Measurements from ENCODE around the gene ARID4A. TPM values are rescaled to one million over a fixed set of nuclear protein-coding genes. Genes with fewer than 3 reads are reported as not detected.

The ARID4A gene
- total RNA-seq, 1 experiment from 2014 or later, result 12.5 TPM

- TF ChIP-seq, protein P1, sequence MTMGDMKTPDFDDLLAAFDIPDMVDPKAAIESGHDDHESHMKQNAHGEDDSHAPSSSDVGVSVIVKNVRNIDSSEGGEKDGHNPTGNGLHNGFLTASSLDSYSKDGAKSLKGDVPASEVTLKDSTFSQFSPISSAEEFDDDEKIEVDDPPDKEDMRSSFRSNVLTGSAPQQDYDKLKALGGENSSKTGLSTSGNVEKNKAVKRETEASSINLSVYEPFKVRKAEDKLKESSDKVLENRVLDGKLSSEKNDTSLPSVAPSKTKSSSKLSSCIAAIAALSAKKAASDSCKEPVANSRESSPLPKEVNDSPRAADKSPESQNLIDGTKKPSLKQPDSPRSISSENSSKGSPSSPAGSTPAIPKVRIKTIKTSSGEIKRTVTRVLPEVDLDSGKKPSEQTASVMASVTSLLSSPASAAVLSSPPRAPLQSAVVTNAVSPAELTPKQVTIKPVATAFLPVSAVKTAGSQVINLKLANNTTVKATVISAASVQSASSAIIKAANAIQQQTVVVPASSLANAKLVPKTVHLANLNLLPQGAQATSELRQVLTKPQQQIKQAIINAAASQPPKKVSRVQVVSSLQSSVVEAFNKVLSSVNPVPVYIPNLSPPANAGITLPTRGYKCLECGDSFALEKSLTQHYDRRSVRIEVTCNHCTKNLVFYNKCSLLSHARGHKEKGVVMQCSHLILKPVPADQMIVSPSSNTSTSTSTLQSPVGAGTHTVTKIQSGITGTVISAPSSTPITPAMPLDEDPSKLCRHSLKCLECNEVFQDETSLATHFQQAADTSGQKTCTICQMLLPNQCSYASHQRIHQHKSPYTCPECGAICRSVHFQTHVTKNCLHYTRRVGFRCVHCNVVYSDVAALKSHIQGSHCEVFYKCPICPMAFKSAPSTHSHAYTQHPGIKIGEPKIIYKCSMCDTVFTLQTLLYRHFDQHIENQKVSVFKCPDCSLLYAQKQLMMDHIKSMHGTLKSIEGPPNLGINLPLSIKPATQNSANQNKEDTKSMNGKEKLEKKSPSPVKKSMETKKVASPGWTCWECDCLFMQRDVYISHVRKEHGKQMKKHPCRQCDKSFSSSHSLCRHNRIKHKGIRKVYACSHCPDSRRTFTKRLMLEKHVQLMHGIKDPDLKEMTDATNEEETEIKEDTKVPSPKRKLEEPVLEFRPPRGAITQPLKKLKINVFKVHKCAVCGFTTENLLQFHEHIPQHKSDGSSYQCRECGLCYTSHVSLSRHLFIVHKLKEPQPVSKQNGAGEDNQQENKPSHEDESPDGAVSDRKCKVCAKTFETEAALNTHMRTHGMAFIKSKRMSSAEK (CRISPR knock-in tag; IDR thresholded peaks at IDR 0.05; ENCODE audit: borderline replicate concordance), result no peak
- TF ChIP-seq SMAD3 (CRISPR knock-in tag; IDR thresholded peaks at IDR 0.05; ENCODE audit: borderline replicate concordance), result no peak
These were observed 1.6 kb upstream of the ARID4A start (continued) for GRCh38 chr14:58296726-58297125.

DNA sequence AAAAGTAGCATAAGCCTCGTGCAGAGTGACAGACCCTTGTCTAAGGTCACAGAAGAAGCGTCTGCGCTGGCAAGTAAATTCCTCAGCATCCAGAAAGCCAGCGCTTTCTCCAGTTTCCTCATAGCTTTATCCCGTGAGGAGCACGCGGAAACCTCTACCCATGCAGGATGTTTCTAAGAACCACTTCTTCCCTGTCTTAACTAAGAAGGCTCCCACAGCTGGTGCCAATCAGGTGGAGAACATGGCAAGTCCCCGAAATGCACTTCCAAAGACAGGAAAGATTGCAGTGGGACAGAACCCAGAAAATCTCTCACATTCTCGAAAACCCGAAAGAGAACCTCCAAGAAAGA lies 968 bp upstream of the ARID4A start:
- H3K4me3 Mint-ChIP-seq, result no peak overlapping the region
- no peak for ATAC-seq
- no peak for DNase-seq (ENCODE audit: low spot score)
- H3K27me3 Mint-ChIP-seq (ENCODE audit: low read depth), result no peaks in the 10 kb centered on the region
- H3K9me3 Mint-ChIP-seq, result no peaks in the 10 kb centered on the region
- H3K27ac Mint-ChIP-seq, result no peak overlapping the region
- H3K4me1 Mint-ChIP-seq, result peaks cover 14% of the 10 kb centered on the region
- H3K36me3 Mint-ChIP-seq, result peaks cover 36% of the 10 kb centered on the region
- POLR2A ChIA-PET, result interaction anchor here (1.1 to 2.3 kb wide), 3 partner anchors 39 to 98 kb away, joined by 4 to 21 read pairs (median 9); partner anchors contain the start of genes PSMA3 and TOMM20L
- TF ChIP-seq FOXK1 (CRISPR knock-in tag; IDR thresholded peaks at IDR 0.05) (no peak), ZNF263 (CRISPR knock-in tag; IDR thresholded peaks at IDR 0.05; ENCODE audit: low read depth) (no peak), TEAD1 (CRISPR knock-in tag; IDR thresholded peaks at IDR 0.05) (no peak), PRRX2 (CRISPR knock-in tag; IDR thresholded peaks at IDR 0.05) (no peak)
- CTCF ChIA-PET, result no interaction called here

- peaks cover 31% of the 10 kb centered on the region for H3K36me3 Mint-ChIP-seq
- no peak overlapping the region for H3K4me3 Mint-ChIP-seq
- no peaks in the 10 kb centered on the region for H3K9me3 Mint-ChIP-seq
- DNase-seq (ENCODE audit: low spot score) (peak; percentile 98), ATAC-seq (peak; percentile 92)
- ChIA-PET CTCF (interaction anchor here (0.6 to 2.3 kb wide), 3 partner anchors 40 to 98 kb away, joined by 3 to 12 read pairs (median 8); partner anchors contain the start of genes PSMA3 and TOMM20L), POLR2A (interaction anchor here (0.7 to 2.3 kb wide), 9 partner anchors 34 to 1951 kb away, joined by 3 to 21 read pairs (median 4); partner anchors contain the start of genes KIAA0586, PPM1A, PSMA3 and TIMM9)
- no peak overlapping the region for H3K27ac Mint-ChIP-seq
- peaks cover 11% of the 10 kb centered on the region for H3K4me1 Mint-ChIP-seq
- no peaks in the 10 kb centered on the region for H3K27me3 Mint-ChIP-seq (ENCODE audit: low read depth)
- no peak for TF ChIP-seq ATF1 (CRISPR knock-in tag; IDR thresholded peaks at IDR 0.05)
- TF ChIP-seq, protein P2, sequence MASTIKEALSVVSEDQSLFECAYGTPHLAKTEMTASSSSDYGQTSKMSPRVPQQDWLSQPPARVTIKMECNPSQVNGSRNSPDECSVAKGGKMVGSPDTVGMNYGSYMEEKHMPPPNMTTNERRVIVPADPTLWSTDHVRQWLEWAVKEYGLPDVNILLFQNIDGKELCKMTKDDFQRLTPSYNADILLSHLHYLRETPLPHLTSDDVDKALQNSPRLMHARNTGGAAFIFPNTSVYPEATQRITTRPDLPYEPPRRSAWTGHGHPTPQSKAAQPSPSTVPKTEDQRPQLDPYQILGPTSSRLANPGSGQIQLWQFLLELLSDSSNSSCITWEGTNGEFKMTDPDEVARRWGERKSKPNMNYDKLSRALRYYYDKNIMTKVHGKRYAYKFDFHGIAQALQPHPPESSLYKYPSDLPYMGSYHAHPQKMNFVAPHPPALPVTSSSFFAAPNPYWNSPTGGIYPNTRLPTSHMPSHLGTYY (CRISPR knock-in tag; IDR thresholded peaks at IDR 0.05), result peak; percentile 92
- TF ChIP-seq ARID4B (CRISPR knock-in tag; IDR thresholded peaks at IDR 0.05; ENCODE audit: borderline replicate concordance), result 0 out of 2 replicates have a peak, but pooled peaks have one; percentile 35
- TF ChIP-seq, protein P3, sequence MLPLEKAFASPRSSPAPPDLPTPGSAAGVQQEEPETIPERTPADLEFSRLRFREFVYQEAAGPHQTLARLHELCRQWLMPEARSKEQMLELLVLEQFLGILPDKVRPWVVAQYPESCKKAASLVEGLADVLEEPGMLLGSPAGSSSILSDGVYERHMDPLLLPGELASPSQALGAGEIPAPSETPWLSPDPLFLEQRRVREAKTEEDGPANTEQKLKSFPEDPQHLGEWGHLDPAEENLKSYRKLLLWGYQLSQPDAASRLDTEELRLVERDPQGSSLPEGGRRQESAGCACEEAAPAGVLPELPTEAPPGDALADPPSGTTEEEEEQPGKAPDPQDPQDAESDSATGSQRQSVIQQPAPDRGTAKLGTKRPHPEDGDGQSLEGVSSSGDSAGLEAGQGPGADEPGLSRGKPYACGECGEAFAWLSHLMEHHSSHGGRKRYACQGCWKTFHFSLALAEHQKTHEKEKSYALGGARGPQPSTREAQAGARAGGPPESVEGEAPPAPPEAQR (CRISPR knock-in tag; IDR thresholded peaks at IDR 0.05), result peak; percentile 99
- peak; percentile 95 for TF ChIP-seq NFYB (CRISPR knock-in tag; conservative IDR thresholded peaks at IDR 0.05; ENCODE audit: low read depth)
- no peak for TF ChIP-seq AFF4 (CRISPR knock-in tag; IDR thresholded peaks at IDR 0.05; ENCODE audit: borderline replicate concordance)
These were observed 436 bp upstream of the ARID4A start for GRCh38 chr14:58297762-58298476.
